ENCODE measurements around the gene ARL4C. TPM values are rescaled to one million over a fixed set of nuclear protein-coding genes. Genes with fewer than 3 reads are reported as not detected.

ARL4C gene
- total RNA-seq, 1 experiment from 2014 or later: 81.2 TPM

DNA sequence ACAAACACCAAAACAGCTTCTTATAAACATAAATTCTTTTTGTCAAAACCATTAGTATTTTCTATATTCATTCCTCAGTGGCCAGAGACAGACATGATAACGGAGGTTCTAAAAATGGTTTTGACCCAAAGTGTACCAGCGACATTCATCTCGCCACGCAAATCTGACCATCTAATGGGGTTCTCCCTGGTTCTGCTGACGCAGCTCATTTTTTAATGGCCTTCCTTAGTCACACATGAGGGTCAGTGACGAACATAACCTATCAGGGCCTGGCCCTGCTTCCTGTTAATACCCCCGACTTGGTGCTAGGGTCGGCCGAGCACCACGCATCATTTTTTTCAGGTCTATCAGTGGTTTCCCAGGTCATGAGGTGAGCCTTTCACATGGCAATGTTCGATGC, 45.9 kb upstream of the ARL4C start:
- Mint-ChIP-seq H3K27ac (ENCODE audit: unreplicated experiment) (no peak overlapping the region), H3K27me3 (ENCODE audit: insufficient read depth, unreplicated experiment) (no peaks in the 10 kb centered on the region), H3K4me1 (ENCODE audit: low read depth, unreplicated experiment) (peaks cover 6% of the 10 kb centered on the region), H3K36me3 (ENCODE audit: insufficient read depth, unreplicated experiment) (no peaks in the 10 kb centered on the region), H3K9me3 (ENCODE audit: unreplicated experiment) (peaks cover 9% of the 10 kb centered on the region), H3K4me3 (ENCODE audit: unreplicated experiment) (no peak overlapping the region)
- CTCF ChIA-PET: no interaction called here
- H3K9me3 ChIP-seq: no peaks in the 10 kb centered on the region
- no peaks in the 10 kb centered on the region for H3K27me3 ChIP-seq (replicated peaks; ENCODE audit: control insufficient read depth, insufficient read depth, low read length)
- no peaks in the 10 kb centered on the region for H3K4me1 ChIP-seq
- POLR2A ChIA-PET: no interaction called here
- intact Hi-C loops (cut with micrococcal nuclease; ENCODE audit: unreplicated experiment): no loop called here
- no peaks in the 10 kb centered on the region for H3K36me3 ChIP-seq (ENCODE audit: control insufficient read depth, insufficient read depth, low read length)
- TF ChIP-seq, protein P1, sequence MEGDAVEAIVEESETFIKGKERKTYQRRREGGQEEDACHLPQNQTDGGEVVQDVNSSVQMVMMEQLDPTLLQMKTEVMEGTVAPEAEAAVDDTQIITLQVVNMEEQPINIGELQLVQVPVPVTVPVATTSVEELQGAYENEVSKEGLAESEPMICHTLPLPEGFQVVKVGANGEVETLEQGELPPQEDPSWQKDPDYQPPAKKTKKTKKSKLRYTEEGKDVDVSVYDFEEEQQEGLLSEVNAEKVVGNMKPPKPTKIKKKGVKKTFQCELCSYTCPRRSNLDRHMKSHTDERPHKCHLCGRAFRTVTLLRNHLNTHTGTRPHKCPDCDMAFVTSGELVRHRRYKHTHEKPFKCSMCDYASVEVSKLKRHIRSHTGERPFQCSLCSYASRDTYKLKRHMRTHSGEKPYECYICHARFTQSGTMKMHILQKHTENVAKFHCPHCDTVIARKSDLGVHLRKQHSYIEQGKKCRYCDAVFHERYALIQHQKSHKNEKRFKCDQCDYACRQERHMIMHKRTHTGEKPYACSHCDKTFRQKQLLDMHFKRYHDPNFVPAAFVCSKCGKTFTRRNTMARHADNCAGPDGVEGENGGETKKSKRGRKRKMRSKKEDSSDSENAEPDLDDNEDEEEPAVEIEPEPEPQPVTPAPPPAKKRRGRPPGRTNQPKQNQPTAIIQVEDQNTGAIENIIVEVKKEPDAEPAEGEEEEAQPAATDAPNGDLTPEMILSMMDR (IDR thresholded peaks at IDR 0.05; ENCODE audit: insufficient read depth in 1 of 2, low read depth in 1 of 2, low read length in 1 of 2, severe bottlenecking in 1 of 2, unreplicated experiment in 1 of 2): no peak
- BruUV-seq (replicated peaks): no TSS peak
- no peak overlapping the region for H3K4me3 ChIP-seq (ENCODE audit: low read depth, low read length)
- DNase-seq: no peak

DNA sequence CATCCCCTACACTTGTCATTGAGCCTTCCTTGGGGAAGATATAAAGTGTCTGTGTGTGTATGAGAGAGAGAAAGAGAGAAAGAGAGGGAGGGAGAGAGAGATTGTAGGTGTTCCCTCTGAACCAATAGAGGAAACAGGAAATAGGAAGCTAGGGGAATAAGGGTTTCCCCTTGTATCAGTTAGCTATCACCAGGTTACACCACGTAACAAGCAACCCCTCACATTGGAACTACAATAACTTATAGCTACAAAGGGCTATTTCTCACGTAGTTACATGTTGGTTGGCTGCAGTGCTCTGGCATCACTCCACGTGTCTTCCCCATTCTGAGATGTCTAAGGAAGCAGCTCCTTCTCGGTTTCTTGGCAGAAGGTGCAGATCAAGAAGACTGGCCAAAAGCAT, 41.0 kb upstream of the ARL4C start:
- no TSS peak for BruUV-seq (replicated peaks)

DNA sequence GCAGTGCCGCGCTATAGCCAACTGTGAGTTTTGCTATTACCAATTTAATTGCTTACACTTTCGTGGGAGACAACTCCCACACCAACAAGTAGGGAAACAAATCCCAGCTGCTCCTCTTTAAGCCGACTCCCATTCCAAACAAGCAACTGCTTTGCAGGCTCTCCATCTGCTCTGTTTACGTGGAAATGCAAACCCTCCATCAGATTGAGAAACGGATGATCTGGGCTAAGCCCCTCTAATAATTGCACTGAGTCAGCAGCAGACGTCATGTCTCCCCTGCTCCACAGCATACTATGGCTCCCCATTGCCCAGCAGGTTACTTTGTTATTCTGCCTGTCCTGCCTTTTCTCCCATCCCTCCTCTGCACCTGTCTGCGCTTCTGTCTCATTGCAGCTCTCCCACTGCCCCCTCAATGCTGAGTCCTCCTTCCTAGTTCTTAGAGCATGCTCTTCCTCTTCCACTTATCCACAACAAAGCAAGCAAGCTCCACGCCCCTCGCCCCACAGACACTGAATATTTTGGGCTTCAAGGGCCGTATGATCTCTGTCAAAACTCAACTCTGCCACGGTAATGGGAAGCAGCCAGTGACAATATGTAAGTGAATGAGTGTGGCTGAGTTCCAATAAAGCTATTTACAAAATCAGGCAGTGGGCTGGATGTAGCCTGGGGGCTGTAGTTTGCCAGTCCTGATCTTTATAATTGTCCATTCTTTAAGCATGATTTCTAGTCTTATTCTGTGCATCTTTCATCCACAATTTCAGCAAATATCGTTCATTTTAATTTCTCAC, 39.5 kb upstream of the ARL4C start:
- Mint-ChIP-seq H3K4me1 (ENCODE audit: low read depth, unreplicated experiment) (no peaks in the 10 kb centered on the region), H3K27me3 (ENCODE audit: insufficient read depth, unreplicated experiment) (no peaks in the 10 kb centered on the region), H3K27ac (ENCODE audit: unreplicated experiment) (no peak overlapping the region), H3K4me3 (ENCODE audit: unreplicated experiment) (no peak overlapping the region), H3K36me3 (ENCODE audit: insufficient read depth, unreplicated experiment) (no peaks in the 10 kb centered on the region), H3K9me3 (ENCODE audit: unreplicated experiment) (peaks cover 9% of the 10 kb centered on the region)
- Histone ChIP-seq H3K27me3 (replicated peaks; ENCODE audit: control insufficient read depth, insufficient read depth, low read length) (no peaks in the 10 kb centered on the region), H3K4me1 (no peaks in the 10 kb centered on the region), H3K36me3 (ENCODE audit: control insufficient read depth, insufficient read depth, low read length) (no peaks in the 10 kb centered on the region), H3K9me3 (no peaks in the 10 kb centered on the region), H3K4me3 (ENCODE audit: low read depth, low read length) (no peak overlapping the region)
- TF ChIP-seq, protein P1 (IDR thresholded peaks at IDR 0.05; ENCODE audit: insufficient read depth in 1 of 2, low read depth in 1 of 2, low read length in 1 of 2, severe bottlenecking in 1 of 2, unreplicated experiment in 1 of 2): no peak
- ChIA-PET POLR2A (no interaction called here), CTCF (interaction anchor here (1.1 to 1.4 kb wide), 2 partner anchors 9 kb away, joined by 3 read pairs; no protein-coding TSS in a partner anchor)
- BruUV-seq (replicated peaks): no TSS peak
- intact Hi-C loops (cut with micrococcal nuclease; ENCODE audit: unreplicated experiment): no loop called here
- no peak for DNase-seq

More for the DNA sequence above, 41.0 kb upstream of the ARL4C start:
- H3K4me3 Mint-ChIP-seq (ENCODE audit: unreplicated experiment): no peak overlapping the region
- Histone ChIP-seq H3K4me3 (ENCODE audit: low read depth, low read length) (no peak overlapping the region), H3K9me3 (no peaks in the 10 kb centered on the region), H3K27me3 (replicated peaks; ENCODE audit: control insufficient read depth, insufficient read depth, low read length) (no peaks in the 10 kb centered on the region), H3K36me3 (ENCODE audit: control insufficient read depth, insufficient read depth, low read length) (no peaks in the 10 kb centered on the region), H3K4me1 (no peaks in the 10 kb centered on the region)
- TF ChIP-seq, protein P1 (IDR thresholded peaks at IDR 0.05; ENCODE audit: insufficient read depth in 1 of 2, low read depth in 1 of 2, low read length in 1 of 2, severe bottlenecking in 1 of 2, unreplicated experiment in 1 of 2): no peak
- no peaks in the 10 kb centered on the region for H3K27me3 Mint-ChIP-seq (ENCODE audit: insufficient read depth, unreplicated experiment)
- no peak for DNase-seq
- no peaks in the 10 kb centered on the region for H3K36me3 Mint-ChIP-seq (ENCODE audit: insufficient read depth, unreplicated experiment)
- CTCF ChIA-PET: no interaction called here
- POLR2A ChIA-PET: no interaction called here
- H3K27ac Mint-ChIP-seq (ENCODE audit: unreplicated experiment): no peak overlapping the region
- no peaks in the 10 kb centered on the region for H3K4me1 Mint-ChIP-seq (ENCODE audit: low read depth, unreplicated experiment)
- intact Hi-C loops (cut with micrococcal nuclease; ENCODE audit: unreplicated experiment): no loop called here
- peaks cover 9% of the 10 kb centered on the region for H3K9me3 Mint-ChIP-seq (ENCODE audit: unreplicated experiment)

Measured in Caco-2 (cell line).